Ascending aorta (tissue), 2 donors: ENCODE results near the gene CPA4. TPM values are rescaled to one million over a fixed set of nuclear protein-coding genes. Genes with fewer than 3 reads are reported as not detected.

Source experiments
- DNase-seq, 2 donors: peaks; one replicate each; pipeline ENCODE4 v3.0.0-alpha.2; 2019; ENCODE audit warnings: low spot score in 2 of 2
- H3K27ac ChIP-seq, 2 donors: fragments of 200-600 bp; sonication (generic); one replicate each; pipeline ENCODE4 v1.5.1; 2016 to 2017; ENCODE audit warnings: mild to moderate bottlenecking in 1 of 2
- H3K27me3 ChIP-seq: fragments of 200-600 bp; sonication (generic); one replicate; pipeline ENCODE4 v1.5.1; 2017
- H3K36me3 ChIP-seq, 2 donors: fragments of 200-600 bp; sonication (generic); one replicate each; pipeline ENCODE4 v1.5.1; 2016
- H3K4me1 ChIP-seq, 2 donors: fragments of 200-600 bp; sonication (generic); one replicate each; pipeline ENCODE4 v1.5.1; 2016 to 2017; ENCODE audit warnings: mild to moderate bottlenecking in 1 of 2
- H3K4me3 ChIP-seq, 2 donors: fragments of 200-600 bp; sonication (generic); one replicate each; pipeline ENCODE4 v1.5.1; 2016 to 2017; ENCODE audit warnings: mild to moderate bottlenecking in 1 of 2
- H3K9me3 ChIP-seq, 2 donors: fragments of 200-600 bp; sonication (generic); one replicate each; pipeline ENCODE4 v1.5.1; 2016
- CTCF ChIP-seq, 3 experiments: fragments of 200-600 bp in 2 of 3; fragments of 450-650 bp in 1 of 3; sonication (generic) in 2 of 3; IDR thresholded peaks; one replicate each; pipeline ENCODE4 v1.5.1; 2016 to 2019; ENCODE audit warnings: antibody characterized with exemption in 3 of 3, mild to moderate bottlenecking in 1 of 3, moderate library complexity in 1 of 3
- intact Hi-C: fragments of 100-400 bp; cut with DNase I; formaldehyde crosslinking; loops from one replicate; pipeline ENCODE4 v1.15.1; 2023
- total RNA-seq: library from RNA; depleted of rRNA; stranded (reverse); fragments of >200 nt; gene quantifications from one replicate; pipeline ENCODE4 v1.1.0, GENCODE V29; 2016

Gene CPA4
- total RNA-seq, 1 donor from 2014 or later = not detected

GRCh38 chr7:130268463-130269317 is 24.3 kb upstream of the CPA4 start:
- no peaks in the 10 kb centered on the region for H3K36me3 ChIP-seq
- H3K4me1 ChIP-seq = peaks cover 0 to 10% of the 10 kb centered on the region in 2 donors
- intact Hi-C loops = no loop called here
- H3K9me3 ChIP-seq = no peaks in the 10 kb centered on the region
- TF ChIP-seq CTCF (IDR thresholded peaks at IDR 0.05) = no peak
- H3K4me3 ChIP-seq = no peak overlapping the region
- H3K27me3 ChIP-seq = no peaks in the 10 kb centered on the region
- no peak for DNase-seq
- no peak overlapping the region for H3K27ac ChIP-seq

GRCh38 chr7:130269318-130269694 is 23.7 kb upstream of the CPA4 start:
- Histone ChIP-seq H3K9me3 (no peaks in the 10 kb centered on the region), H3K36me3 (no peaks in the 10 kb centered on the region), H3K4me3 (no peak overlapping the region), H3K4me1 (peaks cover 3 to 10% of the 10 kb centered on the region in 2 donors), H3K27ac (no peak overlapping the region), H3K27me3 (no peaks in the 10 kb centered on the region)
- TF ChIP-seq CTCF (IDR thresholded peaks at IDR 0.05) = no peak
- DNase-seq = no peak
- intact Hi-C loops = no loop called here

GRCh38 chr7:130270947-130271800 is 21.8 kb upstream of the CPA4 start:
- DNase-seq = no peak
- intact Hi-C loops = loop anchor here (5.0 to 10.0 kb wide), 2 partner anchors 171 to 394 kb away; partner anchors contain the start of genes CEP41 and COPG2
- Histone ChIP-seq H3K9me3 (no peaks in the 10 kb centered on the region), H3K4me3 (no peak overlapping the region), H3K27me3 (no peaks in the 10 kb centered on the region), H3K4me1 (peaks cover 4 to 12% of the 10 kb centered on the region in 2 donors), H3K36me3 (no peaks in the 10 kb centered on the region), H3K27ac (no peak overlapping the region)
- no peak for TF ChIP-seq CTCF (IDR thresholded peaks at IDR 0.05)

GRCh38 chr7:130272381-130273080 is 20.4 kb upstream of the CPA4 start:
- no peak for TF ChIP-seq CTCF (IDR thresholded peaks at IDR 0.05)
- Histone ChIP-seq H3K36me3 (no peaks in the 10 kb centered on the region), H3K27me3 (no peaks in the 10 kb centered on the region), H3K9me3 (no peaks in the 10 kb centered on the region), H3K27ac (no peak overlapping the region), H3K4me1 (peaks cover 4 to 12% of the 10 kb centered on the region in 2 donors), H3K4me3 (peak overlapping the region; percentile 49 to 63)
- intact Hi-C loops = loop anchor here (5.0 to 10.0 kb wide), 2 partner anchors 170 to 392 kb away; partner anchors contain the start of genes CEP41 and COPG2
- no peak for DNase-seq
